Hippocampal formation (tissue), 2 donors: ENCODE measurements around the gene VSX1.

Source experiments
- DNase-seq, 2 donors: peaks; one replicate each; lab custom pipeline; 2025; lab: John Stamatoyannopoulos, UW

The VSX1 gene

DNA sequence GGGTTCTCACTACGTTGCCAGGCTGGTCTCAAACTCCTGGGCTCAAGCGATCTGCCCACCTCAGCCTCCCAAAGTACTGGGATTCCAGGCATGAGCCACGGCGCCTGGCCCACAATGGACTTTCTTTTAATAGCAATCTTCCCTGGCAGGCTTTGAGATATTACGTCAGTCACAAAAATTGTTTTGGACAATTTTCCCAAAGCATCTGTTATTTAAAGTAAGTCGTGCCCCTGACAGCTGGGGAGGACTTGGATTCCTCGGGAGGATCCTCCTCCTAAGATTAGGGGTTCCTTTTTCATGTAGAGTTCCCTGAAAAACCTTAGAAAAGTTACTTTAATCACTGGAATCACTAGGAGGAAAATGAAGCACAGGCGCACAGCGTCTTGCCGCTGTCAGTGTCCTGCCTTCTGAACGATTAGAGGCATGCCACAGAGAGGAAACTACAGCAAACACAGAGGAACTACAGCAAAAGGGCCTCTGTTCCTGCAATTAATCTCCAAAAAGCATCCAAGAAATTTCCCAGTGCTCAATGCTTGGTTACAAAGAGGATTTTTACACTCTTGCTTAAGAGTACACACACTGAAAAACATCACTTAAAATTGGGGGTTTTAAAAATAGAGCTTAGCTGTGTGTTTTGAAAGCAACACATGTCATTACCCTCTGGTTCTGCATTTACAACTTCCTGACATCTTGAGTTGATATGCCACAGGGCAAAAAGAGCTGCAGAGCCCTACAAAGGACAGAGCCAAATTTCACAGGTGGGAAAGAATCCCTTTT, 28.5 kb downstream of the VSX1 start:
- DNase-seq: peak in 1 of 2 donors; percentile 40

DNA sequence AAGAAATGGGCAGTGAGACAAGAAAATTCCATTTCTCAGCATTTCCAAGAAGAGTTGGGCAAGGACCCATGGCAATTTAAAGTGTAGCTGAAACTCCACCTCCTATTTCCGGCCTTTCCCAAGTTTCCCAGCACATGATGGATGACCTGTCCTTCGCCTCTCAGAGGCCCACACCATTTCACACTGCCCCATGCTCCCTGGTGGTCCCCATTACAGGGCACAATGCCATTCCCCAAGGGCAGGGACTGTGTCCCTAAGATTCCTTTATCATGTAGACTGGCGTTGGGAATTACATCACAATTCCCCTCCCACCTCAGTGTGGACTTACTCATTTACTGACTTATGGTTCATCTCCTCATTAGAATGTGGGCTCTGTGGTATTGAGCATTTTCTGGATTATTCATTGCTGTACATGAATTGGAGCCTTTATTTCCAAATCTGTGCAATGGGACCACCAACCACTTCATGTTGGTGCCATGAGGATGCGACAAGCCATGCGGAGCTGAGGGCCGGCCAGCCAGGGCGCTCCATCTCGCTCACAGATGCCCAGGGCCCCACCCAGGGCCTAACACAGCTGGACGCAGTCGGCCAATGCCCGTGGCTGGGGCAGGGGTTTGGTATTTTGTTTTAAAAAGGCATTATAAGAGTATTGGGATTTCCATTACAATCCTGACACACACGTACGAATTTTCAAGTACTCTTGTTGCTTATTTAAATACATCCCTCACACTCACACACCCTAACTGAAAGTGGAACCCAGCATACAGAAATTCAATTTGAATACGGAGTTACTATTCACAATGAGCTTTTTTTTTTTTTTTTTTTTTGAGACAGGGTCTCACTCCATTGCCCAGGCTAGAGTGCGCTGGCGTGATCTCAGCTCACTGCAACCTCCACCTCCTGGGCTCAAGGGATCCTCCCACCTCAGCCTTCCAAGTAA, 29.4 kb downstream of the VSX1 start:
- DNase-seq: no peak

GRCh38 chr20:25051386-25052155, 30.4 kb downstream of the VSX1 start:
- no peak for DNase-seq

GRCh38 chr20:25050501-25051350, 31.2 kb downstream of the VSX1 start:
- no peak for DNase-seq

DNA sequence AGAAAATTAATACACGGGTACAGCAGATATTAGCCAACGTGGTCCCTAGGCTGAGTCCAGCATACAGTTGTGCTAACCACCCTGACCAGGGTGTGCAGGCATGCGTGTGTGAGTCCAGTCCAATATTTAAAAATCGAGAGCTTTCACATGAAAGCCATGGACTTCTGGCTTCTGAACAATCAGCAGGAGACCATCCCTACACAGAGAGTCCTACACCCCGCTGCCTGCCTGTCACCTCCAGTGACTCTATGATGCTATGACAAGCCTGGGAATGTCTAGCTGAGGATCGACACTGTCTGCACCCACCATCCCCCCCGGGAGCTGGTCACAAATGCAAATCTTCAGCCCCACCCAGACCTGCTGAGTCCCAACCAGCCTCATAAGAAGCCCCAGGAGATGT, 31.9 kb downstream of the VSX1 start:
- DNase-seq: no peak

- DNase-seq: no peak
These were observed 32.5 kb downstream of the VSX1 start for GRCh38 chr20:25049261-25050060.

DNA sequence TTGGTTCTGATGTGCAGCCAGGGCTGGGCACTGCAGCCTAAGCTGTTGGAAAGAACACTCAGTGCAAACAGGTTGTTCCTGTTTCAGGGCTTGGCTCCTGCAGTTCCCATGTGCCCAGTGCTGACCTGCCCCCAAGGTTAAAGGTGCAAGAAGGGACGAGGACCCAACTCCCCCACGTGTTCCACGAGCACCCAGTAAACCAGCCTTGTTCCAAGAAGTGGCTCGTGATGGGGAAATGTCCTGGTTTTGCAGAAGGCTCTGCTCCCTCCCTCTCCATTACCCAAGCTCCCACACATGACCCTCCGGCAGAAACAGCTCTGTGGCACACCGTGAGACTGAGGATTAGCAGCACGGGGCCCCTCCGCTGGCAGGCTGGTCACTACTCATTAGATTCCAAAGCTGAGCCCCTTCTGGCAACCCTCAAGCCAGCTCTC, 33.4 kb downstream of the VSX1 start:
- DNase-seq: no peak

DNA sequence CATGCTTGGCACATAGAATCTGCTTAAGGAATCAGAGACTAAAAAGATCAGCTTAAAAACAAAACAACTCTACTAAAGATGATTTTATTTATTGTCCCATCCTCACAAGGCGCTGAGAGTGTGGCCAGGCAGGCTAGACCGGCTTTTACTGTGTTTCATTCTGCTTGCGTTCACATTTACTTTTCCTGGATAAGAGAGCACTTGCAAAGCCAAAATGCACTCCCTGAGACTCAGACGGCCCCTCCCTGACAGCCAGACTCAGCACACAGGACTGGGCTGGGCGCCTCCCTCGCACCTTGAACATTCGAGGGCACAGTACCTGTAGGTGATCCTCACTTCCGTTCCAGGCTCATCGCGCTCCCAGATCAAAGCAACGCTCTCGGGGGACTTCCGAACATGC, 34.2 kb downstream of the VSX1 start:
- no peak for DNase-seq

DNA sequence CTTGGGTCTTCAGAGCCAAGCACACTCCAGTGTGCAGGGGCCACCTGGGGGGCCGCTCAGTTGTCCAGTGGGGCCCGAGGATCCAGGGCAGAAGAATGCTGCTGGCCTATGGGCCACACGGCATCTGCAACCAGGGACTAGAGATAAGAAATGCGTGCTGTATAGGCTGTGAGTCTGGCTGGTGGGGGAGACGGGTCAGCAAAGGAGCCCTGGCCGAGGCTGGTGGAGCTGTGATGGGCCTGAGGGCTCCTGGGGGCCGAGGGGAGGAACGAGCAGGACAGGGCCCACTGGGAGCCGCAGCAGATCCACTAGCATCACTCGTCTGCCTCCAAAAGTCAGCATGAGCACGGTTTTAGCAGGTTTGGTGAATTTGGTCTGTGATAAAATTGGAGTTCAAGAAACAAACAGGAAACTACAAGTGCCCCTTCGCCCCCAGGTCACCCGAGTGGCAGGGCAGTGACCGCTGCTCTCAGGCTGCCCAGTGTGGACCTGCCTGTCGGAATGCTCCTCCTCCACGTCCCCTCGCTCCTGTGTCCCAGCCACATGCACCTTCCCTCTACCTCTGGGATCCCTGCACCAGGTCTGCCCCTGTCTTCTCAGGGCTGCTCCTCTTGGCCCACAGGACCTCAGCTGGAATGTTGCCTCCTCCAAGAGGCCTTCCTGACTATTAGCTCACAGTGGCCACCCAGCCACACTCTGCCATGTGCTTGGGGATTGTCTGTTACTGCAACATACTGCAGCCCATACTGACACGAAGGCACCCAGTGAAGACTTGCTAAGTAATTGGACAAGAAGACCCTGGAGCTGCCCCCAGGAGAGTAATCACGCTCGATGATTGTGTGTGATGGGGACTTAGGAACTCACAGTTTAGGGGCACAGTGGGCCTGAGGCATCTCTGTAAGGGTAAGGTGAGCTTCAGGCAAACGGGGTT, 34.9 kb downstream of the VSX1 start:
- DNase-seq: no peak

DNA sequence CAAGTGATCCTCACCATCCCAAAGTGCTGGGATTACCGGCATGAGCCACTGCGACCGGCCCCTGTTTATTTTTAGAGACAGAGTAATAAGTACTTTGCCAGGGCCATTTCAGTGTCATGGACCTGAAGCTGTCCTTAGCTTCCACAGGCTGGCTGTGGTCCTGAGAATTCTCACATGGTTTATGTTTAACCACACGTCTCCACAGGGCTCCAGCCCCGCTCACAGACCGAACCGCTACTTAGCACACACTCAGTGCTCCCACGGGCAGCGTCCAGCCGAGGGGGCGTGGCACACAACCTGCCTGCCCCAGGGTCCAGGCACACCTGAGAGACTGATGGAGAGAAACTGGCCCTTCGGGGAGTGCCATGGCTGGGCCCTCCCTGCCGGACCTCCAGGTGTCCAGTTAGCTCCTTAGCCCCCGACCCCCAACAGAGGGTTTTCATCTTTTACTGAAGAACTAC, 35.7 kb downstream of the VSX1 start:
- no peak for DNase-seq

- no peak for DNase-seq
These were observed 36.6 kb downstream of the VSX1 start for GRCh38 chr20:25045343-25045712.

- DNase-seq: peak in 1 of 2 donors; percentile 51
These were observed 37.1 kb downstream of the VSX1 start for GRCh38 chr20:25044660-25045342.

- no peak for DNase-seq
These were observed 37.7 kb downstream of the VSX1 start for GRCh38 chr20:25044261-25044560.

DNA sequence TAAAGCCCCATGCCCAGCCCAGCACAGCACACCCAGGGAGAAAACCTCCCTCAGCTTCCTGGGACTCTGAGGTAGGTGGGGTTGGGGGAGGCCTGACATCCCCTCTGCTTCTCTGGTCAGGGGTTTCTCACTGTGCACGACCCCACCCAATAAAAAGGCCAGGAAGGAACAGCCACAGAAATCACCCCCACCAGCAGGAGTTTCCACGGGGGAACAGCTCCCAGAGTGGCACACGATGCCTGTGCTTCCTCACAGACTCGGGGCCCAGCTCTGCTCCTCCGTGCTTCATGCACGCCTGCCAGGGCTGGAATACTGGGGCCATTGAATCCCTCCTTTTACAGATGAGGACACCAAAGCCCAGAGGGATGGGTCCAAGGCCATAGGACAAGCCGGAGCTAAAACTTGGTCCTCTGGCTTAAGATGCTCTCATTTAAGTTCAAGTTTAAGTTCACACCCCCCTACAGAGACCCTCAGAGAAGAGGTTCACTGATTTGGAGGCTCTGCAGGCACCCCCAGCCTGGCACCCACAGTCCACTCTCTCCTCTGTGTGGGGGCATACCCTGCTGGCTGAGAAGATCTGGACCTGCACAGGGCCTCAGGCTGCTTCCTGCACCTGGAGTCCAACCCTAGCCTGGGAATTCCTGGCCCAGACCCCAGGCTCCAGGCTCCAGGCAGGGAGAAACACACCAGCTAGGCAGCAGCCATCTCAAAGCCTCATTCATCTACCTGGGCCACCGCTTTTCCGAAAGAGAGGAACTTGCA, 38.3 kb downstream of the VSX1 start:
- DNase-seq: no peak

- no peak for DNase-seq
These were observed 39.1 kb downstream of the VSX1 start for GRCh38 chr20:25042531-25043498.

DNA sequence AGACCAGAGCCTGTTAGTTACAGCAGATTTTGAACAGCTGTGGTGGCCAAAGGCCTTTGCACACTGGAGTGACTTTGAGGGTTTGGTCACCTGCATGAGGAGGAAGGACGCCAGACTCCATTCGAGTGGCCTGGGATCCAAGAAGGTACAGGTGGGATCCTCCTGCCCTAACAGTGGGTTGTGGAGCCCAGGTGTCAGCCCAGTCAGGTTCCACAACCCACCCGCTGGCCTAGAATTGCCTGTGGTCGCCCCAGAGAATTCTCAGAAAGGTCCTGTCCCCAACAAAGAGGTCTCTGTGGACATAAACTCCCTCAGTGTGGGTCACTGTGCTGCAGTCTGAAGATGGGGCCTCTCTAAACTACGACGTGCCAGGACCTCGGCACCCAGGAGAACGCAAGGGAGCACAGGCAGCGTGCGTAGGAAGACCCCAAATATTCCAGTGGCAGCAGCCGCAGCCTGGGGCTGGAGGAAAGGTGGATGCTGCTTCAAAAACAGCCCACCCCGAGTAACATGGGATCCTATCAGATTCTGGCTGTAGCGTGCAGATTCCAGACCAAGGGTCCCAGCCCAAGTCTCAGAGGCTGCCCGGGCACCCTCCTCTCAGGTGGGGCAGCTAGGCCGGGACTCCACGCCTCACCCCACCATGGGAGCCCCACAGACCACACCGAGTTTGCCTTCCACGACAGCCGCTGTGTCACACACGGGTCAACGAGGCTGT, 40.0 kb downstream of the VSX1 start:
- DNase-seq: no peak
